GM19372 (cell line): ENCODE measurements around the gene ATG10.
"Not testable (repeated sequence)": the region's sequence is repeated elsewhere in the genome, so short reads cannot be mapped to it uniquely, and the experiment has no call there.

Experiments
- ATAC-seq: cut with Tn5 transposase; IDR thresholded peaks from one replicate; pipeline ENCODE4 v1.9.1; 2021; ENCODE audit warnings: mild to moderate bottlenecking, low read depth, moderate library complexity; ENCODE audit not compliant: unreplicated experiment

ATG10 gene

GRCh38 chr5:82045554-82046275 is 73.9 kb downstream of the ATG10 start:
- ATAC-seq: no peak

DNA sequence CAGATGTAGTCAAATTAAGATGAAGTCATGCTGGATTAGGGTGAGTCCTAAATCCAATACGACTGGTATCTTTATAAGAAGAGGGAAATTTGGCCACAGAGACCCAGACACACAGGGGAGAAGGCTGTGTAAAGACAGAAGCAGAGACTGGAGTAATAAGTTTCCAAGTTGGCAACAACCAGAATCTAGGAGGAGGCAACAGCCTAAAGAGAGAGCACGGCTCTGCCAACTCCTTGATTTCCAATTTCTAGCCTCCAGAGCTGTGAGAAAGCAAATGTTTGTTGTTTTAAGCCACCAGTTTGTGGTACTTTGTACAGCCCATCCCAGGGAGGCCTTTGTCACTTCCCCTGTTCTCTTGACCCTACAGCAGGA is 74.4 kb downstream of the ATG10 start:
- ATAC-seq: no peak

DNA sequence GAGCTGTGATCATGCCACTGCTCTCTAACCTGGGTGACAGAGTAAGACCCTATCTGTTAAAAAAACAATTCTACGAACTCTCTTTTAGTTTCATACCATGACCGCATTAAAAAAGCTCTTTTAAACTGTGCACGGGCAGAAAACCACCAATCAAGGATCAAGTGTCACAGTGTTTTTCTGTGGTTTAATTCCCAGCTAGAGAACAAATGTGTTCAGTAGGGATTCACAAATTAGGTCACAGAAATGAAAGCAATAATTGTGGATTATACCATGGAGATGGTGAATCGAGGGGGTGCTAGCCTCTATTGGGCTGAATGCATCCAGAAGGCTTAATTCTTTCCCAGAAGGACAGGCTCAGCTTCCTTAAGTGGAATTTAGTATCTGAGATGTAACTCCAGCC is 79.1 kb downstream of the ATG10 start:
- no peak for ATAC-seq

- no peak for ATAC-seq
Observed at GRCh38 chr5:82054004-82054710, 82.3 kb downstream of the ATG10 start.

DNA sequence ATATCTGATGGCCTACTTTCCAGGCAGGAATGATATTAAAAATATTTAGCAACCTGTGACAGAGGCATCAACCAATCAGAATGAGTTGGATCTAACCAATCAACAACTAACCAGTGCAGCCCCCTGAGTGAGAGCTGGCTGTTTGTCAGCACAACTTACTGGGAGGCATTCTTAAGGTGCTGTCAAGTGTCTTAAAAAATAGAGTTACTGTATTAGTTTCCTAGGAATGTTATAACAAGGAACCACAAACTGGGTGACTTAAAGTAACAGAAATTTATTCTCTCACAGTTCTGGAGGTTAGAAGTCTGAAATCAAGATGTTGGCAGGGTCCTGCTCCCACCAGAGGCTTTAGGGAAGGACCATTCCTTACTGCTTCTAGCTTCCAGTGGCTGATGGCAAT is 85.2 kb downstream of the ATG10 start:
- ATAC-seq: no peak

GRCh38 chr5:82058710-82059109 is 86.9 kb downstream of the ATG10 start:
- ATAC-seq: peak; percentile 62

DNA sequence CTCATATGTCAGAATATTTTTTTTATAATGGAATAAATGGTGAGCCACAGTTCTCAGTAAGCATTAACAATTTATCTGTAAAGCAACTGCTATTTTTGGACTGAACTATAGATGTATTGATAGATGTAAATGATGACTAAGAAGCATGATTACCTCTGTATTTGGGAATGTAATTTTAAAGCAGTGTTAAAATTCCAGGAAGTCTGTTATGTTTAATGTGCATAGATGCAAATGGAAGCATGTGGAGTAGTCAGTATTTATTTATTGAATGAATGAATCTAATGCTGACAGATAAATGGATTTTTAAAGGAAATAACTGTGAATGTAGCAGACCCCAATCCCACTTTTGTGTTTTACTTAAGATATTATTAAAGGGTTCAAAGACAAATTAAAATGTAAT is 95.0 kb downstream of the ATG10 start:
- no peak for ATAC-seq

DNA sequence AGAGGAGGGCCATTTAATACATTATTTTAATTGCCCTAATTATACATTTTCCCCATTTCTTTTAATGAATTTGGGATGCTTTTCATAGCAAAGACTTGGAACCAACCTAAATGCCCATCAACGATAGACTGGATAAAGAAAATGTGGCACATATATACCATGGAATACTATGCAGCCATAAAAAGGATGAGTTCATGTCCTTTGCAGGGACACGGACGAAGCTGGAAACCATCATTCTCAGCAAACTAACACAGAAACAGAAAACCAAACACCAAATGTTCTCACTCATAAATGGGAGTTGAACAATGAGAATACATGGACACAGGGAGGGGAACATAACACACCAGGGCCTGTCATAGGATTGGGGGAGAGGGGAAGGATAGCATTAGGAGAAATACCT is 96.2 kb downstream of the ATG10 start:
- ATAC-seq: not testable (repeated sequence)

GRCh38 chr5:82068723-82069122 is 96.9 kb downstream of the ATG10 start:
- no peak for ATAC-seq

GRCh38 chr5:82072138-82072537 is 100.3 kb downstream of the ATG10 start:
- ATAC-seq: no peak

- no peak for ATAC-seq
Observed at GRCh38 chr5:82073179-82073578, 101.4 kb downstream of the ATG10 start.

- ATAC-seq: no peak
Observed at GRCh38 chr5:82074950-82075349, 103.1 kb downstream of the ATG10 start.

DNA sequence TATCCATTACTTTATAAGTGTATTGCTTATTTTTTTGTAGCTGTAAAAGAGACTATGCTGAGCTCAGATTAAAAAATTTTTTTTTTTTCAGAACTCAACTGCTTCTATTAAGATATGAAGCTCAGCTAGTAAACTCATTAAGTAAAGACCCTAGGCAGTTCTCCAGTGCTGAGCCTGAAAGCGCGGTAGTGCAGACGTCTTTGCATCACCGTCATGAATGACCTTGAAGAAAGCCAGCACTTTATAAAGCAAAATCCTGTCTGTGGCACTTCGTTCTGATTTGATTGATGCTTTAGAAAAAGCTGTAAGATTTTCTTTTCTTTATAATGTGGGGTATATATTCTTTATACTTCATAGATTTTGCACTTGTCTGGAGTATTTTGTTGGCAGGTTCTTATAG is 105.7 kb downstream of the ATG10 start:
- ATAC-seq: no peak

DNA sequence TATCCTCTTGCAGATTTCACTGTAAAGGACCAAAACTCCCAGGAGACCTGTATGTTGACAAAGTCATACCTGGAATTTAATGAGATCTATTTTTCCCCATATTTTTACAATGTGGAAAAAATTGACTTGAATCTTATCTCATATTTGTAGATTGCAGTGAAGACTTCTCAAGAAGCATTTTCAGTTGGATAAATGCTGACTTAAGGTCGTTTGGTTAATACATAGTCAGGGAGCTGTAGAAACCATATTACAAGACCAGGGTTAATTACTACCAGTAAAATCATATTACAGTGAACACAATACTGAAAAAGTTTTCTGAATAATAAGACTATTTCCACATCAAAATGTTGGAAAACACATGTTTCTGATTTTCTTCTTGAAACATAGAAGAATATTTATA is 119.8 kb downstream of the ATG10 start:
- ATAC-seq: no peak

DNA sequence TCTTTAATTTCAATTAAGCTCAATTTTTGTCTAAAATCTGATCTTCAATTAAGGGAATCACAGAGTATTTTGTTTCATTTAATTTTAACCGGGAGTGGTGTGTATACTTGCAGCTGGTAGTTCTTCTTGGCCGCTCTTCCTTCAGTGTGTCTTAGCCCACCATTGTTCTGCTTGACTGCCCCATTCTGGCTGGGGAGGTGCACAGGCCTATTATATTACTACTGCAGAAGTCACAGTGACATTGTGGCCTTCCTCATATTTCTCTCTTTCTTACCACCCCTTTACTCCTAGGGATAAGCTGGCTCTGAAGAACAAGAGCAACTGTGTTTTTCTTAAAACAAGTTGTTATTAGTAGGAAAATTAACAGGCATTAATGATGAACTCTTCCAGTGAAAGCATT is 123.7 kb downstream of the ATG10 start:
- no peak for ATAC-seq

DNA sequence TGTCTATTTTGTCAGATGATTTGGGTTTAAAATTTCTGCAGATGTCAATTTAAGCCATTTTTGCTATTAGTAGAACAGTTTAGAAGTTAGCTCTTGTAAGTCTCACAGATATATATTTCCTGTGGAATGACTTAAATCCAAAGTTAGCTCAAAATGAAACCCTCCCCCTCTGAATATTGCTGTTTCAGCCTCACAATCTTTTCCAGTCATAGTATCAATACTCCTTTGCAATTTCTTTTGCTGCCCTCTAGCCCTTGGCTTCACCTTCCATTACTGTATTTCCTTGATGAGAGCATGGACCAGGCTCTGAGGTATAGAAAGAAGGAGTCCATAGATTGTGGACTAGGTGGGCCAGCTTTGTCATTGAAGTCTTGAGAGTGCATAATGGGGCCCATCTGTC is 124.4 kb downstream of the ATG10 start:
- no peak for ATAC-seq

- peak; percentile 96 for ATAC-seq
Observed at GRCh38 chr5:82100303-82101077, 128.7 kb downstream of the ATG10 start.

GRCh38 chr5:82104872-82105271 is 133.0 kb downstream of the ATG10 start:
- ATAC-seq: no peak

DNA sequence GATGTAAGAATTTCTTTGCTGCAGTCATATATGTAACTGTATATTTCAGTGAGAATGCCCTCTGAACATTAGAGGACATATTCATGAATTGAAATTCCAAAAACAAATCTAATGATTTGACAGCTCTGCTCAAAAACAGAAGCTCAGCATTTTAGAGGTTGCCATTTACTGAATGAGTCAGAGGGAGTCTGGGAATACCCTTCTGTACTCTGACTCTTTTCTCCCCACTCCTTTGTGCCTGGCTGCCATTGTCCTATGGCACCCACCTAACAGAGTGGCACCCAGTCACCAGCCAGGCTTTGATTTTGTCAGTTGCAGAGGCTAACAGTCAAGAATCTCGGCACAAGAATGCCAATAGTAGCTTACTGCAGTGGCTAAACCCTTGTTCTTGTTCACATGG is 133.6 kb downstream of the ATG10 start:
- ATAC-seq: no peak

- ATAC-seq: no peak
Observed at GRCh38 chr5:82106207-82106606, 134.4 kb downstream of the ATG10 start.

DNA sequence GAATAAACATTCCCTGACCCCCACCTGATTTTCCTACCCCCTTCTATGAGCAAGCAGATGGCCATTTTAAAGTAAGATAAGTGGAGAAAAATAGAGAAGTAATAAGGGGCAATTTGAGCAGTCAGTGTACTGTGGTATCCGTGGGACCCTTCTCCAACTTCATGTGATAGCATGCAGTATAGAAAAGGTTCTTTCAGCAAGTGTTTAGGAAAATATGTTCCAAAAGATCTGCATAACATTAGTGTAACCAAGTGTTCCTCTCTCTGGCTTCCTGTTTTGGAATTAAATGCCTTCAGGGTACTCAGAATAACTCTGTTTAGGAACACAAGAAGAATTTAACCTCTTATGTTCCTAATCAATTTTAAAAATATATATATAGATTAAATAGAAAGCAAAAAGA is 134.9 kb downstream of the ATG10 start:
- ATAC-seq: no peak

DNA sequence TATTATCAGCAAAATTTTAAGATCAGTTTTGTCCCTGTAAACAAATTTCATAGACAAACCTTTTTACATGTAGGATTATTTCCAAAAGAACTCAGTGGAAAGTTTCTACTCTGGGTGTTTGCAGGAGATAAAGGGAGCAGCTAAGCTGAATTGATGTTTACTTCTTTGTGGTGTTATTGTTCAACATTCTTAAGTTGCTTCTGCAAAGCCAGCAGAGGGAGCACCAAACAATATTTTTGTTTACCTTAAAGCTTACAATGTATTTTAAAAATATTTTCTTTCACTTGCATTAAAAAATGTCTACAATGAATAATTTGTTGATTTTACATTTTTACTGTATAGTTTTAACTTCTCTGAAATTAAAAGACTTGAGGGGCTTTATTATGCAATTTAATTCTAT is 135.4 kb downstream of the ATG10 start:
- no peak for ATAC-seq
